Activated T-cell treated with anti-CD3 and anti-CD28 coated beads for 48 hours (primary cell): ENCODE results near the gene NTSR1.

ENCODE experiments used
- DNase-seq: peaks from one replicate; pipeline ENCODE4 v3.0.0-alpha.2; 2020; ENCODE audit warnings: low read depth

Gene NTSR1

DNA sequence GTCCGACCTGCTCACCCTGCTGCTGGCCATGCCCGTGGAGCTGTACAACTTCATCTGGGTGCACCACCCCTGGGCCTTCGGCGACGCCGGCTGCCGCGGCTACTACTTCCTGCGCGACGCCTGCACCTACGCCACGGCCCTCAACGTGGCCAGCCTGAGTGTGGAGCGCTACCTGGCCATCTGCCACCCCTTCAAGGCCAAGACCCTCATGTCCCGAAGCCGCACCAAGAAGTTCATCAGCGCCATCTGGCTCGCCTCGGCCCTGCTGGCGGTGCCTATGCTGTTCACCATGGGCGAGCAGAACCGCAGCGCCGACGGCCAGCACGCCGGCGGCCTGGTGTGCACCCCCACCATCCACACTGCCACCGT lies 885 bp downstream of the NTSR1 start:
- no peak for DNase-seq

DNA sequence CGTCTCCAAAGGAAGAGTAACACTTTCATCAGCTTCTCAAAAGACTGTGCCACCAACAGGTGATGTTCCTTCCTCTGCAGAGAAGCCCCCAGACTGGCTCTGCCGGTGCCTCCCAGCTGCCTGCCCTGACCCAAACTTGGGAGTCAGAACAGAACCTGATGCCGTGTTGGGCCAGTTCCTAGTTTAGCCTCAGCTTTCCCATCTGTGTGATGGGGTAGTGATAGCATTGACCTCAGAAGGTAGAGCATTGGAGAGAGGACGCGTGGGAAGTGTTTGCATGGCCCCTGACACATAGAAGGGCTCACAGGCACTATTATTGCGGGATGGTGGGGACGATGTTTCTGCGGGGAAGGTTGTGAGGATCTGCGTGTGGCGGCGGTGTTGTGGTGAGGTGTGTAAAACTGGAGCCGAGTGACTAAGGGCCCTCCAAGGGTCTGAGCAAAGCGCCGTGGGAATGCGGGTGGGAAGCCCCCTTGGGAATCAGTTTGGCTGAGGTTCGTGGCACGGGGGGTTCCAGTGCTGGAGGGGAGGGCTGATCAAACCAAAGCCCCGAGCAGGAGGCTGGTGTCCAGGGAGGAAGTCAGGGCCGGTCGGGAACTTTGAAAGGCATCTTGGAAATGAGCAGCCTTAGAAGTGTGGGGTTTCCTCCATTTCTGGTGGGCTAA lies 1.7 kb downstream of the NTSR1 start:
- DNase-seq, result no peak

- peak; percentile 23 for DNase-seq
These were observed 2.5 kb downstream of the NTSR1 start for GRCh38 chr20:62710886-62711702.

DNA sequence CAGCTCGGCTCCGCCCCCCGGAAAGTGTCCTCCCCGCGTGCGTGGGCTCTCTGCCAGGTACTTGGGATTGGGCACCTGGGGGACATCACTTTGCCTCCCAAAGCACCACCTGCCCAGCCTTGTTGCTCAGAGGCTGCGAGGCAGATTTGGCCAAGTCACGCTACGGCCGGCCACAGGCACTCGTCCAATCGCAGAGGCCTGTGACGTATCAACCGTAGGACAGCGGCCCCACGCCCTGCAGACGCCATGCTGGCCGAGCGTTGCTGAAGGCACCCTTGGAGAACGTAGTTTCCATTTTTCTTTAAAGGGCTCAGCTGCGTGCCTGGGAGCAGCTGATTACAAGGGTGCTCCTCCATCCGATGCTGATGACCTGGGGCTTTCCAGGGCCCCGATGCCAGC lies 3.1 kb downstream of the NTSR1 start:
- DNase-seq, result no peak

DNA sequence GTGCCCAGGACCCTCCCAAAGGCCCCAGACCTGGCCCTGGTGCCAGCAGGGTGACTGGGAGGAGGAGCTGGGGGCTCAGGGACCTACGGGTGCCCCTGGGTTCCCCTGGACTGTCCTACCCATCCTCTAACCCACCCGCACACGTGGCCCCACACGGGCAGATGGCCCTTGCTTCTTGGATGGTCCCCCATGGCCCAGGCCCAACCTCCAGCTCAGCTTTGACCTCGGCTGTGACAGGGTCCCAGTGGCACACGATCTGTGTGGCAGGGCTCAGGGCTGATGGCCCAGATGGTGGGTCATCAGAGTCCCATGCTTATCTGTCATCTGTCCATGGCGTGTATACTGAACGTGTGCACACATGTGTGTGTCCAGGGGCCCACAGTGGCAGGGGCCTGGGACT lies 4.0 kb downstream of the NTSR1 start:
- no peak for DNase-seq

DNA sequence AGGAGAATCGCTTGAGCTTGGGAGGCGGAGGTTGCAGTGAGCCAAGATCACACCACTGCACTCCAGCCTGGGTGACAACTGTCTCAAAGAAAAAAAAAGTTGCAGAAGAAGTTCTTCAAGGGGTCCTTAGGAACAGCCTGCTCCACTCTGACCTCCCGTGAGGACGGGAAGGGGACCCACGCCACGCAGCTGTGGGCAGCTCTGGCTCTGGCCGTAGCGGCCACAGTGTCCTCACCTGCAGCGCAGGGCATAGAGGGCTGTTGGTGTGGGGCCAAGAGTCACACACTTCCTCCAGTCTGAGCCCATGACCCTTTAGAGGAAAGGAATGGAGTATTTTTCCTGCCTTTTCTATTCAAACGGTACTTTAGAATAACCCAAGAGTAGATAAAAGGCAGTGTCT lies 5.4 kb downstream of the NTSR1 start:
- no peak for DNase-seq

DNA sequence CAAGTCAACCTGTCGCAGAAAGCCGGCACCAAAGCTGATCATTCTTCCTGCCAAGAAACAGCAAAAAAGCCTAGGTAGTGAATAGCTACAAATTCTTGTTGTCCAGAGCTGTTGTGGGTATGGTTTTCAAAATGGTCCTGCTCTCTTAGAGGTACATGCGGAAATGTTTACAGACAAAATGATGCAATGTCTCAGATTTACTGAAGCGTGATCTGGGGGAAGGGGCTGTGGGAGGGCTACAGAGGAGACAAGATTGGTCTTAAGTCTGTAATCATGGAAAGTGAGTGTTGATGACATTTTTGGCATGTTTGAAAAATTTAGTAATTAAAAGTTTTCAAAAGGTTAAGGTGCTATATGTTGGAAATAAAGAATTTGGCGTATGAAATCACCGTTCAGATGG lies 6.2 kb downstream of the NTSR1 start:
- no peak for DNase-seq

GRCh38 chr20:62715201-62715600 lies 6.6 kb downstream of the NTSR1 start:
- DNase-seq, result no peak

- no peak for DNase-seq
These were observed 7.7 kb downstream of the NTSR1 start for GRCh38 chr20:62716198-62716940.

- DNase-seq, result no peak
These were observed 8.3 kb downstream of the NTSR1 start for GRCh38 chr20:62716941-62717310.

DNA sequence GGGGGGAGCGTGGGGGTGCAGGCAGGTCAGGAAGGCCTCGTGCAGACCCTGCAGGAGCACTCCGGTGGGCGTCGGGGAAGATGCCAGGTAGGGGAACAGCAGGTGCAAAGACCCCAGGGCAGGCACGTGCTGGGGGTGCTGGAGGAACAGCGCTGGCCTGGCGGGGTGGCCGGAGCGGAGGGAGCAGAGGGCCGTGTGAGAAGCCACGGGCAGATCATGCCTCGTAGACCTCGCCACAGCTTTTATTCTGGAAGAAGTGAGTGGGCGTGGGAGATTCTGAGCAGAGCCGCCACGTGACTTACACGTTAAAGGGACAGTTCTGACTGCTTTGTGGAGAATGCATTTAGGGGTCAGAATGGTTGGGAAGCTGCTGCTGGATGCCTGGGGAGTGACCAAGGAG lies 9.3 kb downstream of the NTSR1 start:
- DNase-seq, result no peak

DNA sequence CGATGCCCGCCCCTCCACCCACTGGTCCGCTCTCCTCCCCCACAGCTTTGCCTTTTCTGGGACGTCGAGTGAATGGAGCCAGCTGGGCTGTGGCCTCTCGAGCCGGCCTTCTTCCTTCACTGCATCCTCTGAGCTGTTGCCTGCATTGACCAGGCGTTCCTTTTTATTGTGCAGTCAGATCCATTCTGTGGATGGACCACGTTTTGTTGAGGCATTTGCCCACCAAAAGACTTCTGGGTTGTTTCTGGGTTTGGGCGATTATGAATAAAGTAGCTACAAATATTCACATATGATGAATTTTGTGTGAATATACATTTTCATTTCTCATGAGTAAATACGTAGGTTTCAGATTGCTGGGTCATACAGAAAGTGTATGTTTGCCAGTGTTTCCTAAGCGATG lies 9.9 kb downstream of the NTSR1 start:
- no peak for DNase-seq

DNA sequence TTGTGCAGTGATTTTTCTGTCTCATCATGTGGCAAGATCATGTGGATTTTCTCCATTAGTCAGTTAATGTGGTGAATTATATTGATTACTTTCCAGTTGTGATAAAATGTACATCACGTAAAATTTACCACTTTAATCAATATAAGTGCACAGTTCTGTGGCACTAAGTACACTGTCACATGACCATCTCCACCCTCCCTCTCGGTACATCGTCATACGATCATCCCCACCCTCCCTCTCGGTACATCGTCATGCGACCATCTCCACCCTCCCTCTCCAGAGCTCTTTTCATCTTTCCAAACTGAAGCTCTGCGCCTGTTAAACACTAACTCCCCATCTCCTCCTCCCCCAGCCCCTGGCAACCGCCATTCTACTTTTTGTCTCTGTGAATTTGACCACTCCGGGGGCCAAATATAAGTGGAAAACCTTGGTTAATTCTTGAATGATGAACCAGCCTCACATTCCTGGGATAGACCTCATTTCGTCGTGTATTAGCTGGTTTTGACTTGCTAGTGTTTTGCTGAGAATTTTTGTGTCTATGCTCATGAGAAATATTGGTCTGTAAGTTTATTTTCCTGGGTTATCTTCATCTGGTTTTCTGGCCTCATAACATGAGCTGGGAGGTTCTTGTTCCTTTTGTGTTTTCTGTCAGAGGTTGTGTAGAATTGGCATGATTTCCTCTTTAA lies 10.8 kb downstream of the NTSR1 start:
- no peak for DNase-seq

GRCh38 chr20:62721511-62722370 lies 13.1 kb downstream of the NTSR1 start:
- no peak for DNase-seq

DNA sequence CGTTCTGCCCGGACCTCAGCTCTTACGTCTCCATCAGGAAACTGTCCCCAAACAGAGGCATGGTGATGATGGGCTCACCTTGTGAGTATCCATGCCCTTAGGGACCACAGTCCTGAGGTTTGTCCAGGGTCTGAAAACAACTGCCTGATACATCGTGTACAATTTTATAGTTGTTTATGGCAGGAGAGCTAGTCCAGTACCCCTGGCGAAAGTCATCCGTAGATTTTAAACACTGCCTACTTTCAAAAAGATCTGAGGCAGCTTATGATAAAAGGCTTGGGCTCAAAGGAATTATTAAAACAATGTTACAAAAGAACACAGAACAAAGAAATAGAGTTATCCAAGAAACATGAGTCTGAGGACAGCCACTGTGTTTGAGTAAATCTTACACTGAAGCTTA lies 14.0 kb downstream of the NTSR1 start:
- DNase-seq, result no peak

DNA sequence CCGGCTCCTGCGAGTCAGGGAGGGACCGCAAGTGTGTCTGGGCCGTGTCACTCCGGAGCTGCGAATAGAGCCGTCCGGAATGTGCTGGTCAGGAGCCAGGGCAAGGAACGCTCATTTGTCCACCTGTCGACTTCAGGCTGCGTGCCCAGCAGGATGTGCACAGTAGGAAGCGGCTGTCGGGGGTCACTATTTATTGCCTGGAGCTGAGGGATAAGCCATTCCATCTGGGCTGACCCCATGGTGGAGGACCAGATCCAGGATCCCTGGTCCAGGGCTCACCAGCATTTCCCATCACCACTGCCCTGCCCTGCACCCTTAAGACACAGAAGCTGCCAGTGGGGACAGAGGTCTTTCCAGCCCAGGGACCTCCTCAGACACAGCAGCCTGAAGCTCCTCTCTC lies 14.7 kb downstream of the NTSR1 start:
- DNase-seq, result no peak

DNA sequence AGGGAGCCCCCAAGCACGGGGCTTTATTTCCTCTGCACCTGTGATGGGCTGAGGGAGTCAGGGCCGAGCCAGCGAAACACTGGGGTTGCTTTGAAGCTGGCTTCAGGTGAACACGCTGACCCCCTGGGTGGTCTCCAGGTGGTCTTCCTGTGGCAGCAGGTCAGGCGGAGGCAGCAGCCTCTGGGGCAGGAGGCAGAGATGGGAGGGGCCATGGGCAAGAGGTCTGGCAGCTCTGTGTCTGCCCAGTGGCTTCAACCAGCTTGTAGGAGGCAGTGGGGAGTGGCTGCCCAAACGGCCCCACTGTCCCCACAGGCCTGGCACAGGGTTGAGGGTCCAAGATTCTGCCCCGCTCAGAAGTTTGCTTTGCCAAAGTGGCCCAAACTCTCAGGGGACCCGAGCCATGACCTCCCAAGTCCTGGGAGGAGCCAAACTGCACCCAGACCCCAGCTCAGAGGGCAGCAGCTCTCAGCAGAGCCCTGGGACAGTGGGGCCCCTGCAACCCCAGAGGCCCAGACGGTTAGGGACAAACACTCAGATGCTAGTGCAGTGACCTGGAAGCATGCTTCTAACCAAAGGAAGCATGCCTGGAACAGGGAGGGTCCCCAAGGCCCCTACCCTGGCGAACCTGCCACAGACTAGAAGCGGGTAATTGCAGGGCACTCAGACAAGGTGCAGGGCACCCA lies 15.3 kb downstream of the NTSR1 start:
- no peak for DNase-seq

DNA sequence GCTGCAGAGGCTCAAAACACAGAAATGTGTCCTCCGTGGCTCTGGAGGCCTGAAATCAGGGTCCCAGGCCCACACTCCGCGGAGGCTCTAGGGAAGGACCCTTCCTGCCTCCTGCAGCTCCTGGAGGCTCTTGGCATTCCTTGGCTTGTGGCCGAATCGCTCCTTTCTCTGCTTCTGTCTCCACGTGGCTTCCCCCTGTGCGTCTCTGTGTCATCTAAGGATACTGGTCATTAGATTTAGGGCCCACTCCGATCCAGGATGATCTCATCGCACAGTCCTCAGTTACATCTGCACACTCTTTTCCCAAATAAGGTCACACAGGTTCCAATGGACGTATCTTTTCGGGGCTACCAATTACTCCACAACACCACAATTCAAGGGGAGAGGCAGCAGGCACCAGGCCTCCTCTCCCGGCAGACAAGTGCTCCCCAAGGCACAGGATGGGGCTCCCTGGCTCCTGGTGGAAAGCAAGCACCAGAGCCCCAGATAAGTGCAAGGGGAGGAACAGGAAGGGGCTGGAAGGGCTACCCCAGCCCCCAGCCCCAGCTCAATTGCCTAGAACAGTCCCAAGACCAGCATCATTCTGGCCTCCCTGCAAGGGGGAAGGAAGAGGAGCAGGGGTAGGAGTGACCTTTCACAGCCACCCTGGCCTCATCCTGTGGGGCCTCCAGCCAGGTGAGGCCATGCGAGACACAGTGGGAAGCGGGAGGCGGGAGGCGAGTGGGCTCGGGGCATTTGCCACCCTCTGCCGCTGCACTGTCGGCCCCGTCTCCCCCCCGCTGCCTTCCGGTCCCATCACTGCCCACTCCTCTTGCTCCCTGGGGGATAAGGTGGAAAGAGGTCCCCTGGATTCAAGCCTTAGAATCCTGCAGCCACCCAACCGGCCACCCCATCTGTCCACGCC lies 16.3 kb downstream of the NTSR1 start:
- no peak for DNase-seq

- DNase-seq, result no peak
These were observed 17.1 kb downstream of the NTSR1 start for GRCh38 chr20:62725596-62726268.
